H1 (cell line): ENCODE results near the gene MBD3L4. TPM values are rescaled to one million over a fixed set of nuclear protein-coding genes. Genes with fewer than 3 reads are reported as not detected.

Experiments
- CTCF ChIA-PET: fragments of 300-600 bp; sonication (Branson Sonifier 250); formaldehyde crosslinking; loops from one replicate; lab custom pipeline; 2021; ENCODE audit not compliant: partially characterized antibody; lab: Charles Lee
- POLR2A ChIA-PET: fragments of 300-600 bp; sonication (Branson Sonifier 250); formaldehyde crosslinking; loops from one replicate; lab custom pipeline; 2021; ENCODE audit warnings: inconsistent platforms; ENCODE audit not compliant: partially characterized antibody; lab: Charles Lee
- DNase-seq, 2 experiments: peaks; one replicate each; pipeline versions ENCODE4 v3.0.0 to v3.0.0-alpha.2; 2010 to 2022; ENCODE audit warnings: low spot score in 2 of 2, low read depth in 1 of 2, mixed read lengths in 1 of 2
- FAIRE-seq: peaks from 2 replicates; lab custom pipeline; 2011; peaks lifted over from hg19 to GRCh38; lab: Jason Lieb, UNC
- H2AFZ ChIP-seq: 2 replicates; pipeline ENCODE4 v1.8.1; 2012; ENCODE audit warnings: low read length, inconsistent platforms
- H2AK5ac ChIP-seq: 2 replicates; pipeline ENCODE4 v1.6.1; 2013; ENCODE audit warnings: low read depth, low read length
- H2BK120ac ChIP-seq: replicated peaks from 2 replicates; pipeline ENCODE3; 2013; ENCODE audit warnings: low read depth, low read length, inconsistent platforms
- H2BK12ac ChIP-seq: 2 replicates; pipeline ENCODE4 v1.6.1; 2013; ENCODE audit warnings: low read depth, low read length
- H2BK15ac ChIP-seq: 2 replicates; pipeline ENCODE4 v1.6.1; 2013; ENCODE audit warnings: low read length
- H2BK20ac ChIP-seq: 2 replicates; pipeline ENCODE4 v1.6.1; 2013; ENCODE audit warnings: low read length
- H2BK5ac ChIP-seq: 2 replicates; pipeline ENCODE4 v1.6.1; 2013; ENCODE audit warnings: low read depth, low read length
- H3K14ac ChIP-seq: 2 replicates; pipeline ENCODE4 v1.6.1; 2013; ENCODE audit warnings: inconsistent platforms; ENCODE audit not compliant: insufficient read length
- H3K18ac ChIP-seq: 2 replicates; pipeline ENCODE4 v1.6.1; 2013; ENCODE audit warnings: low read length; ENCODE audit errors: extremely low read depth
- H3K23ac ChIP-seq: 2 replicates; pipeline ENCODE4 v1.6.1; 2013; ENCODE audit warnings: inconsistent platforms; ENCODE audit not compliant: insufficient read length
- H3K23me2 ChIP-seq: 2 replicates; pipeline ENCODE4 v1.6.1; 2013; ENCODE audit warnings: low read depth, low read length
- H3K27ac ChIP-seq: 2 replicates; pipeline ENCODE4 v1.6.1; 2011; ENCODE audit warnings: low read depth, low read length, inconsistent platforms
- H3K27me3 ChIP-seq, 4 experiments: replicated peaks in 1 of 4; 1 replicate in 1 of 4; 2 replicates in 3 of 4; pipeline versions ENCODE4 v1.6.1 to v1.8.1; 2011 to 2013; ENCODE audit warnings: low read length in 3 of 4, mild to moderate bottlenecking in 3 of 4, inconsistent platforms in 2 of 4, mixed read lengths in 2 of 4, moderate library complexity in 1 of 4; ENCODE audit not compliant: control insufficient read depth in 3 of 4, insufficient read depth in 3 of 4; ENCODE audit errors: extremely low read depth in 1 of 4
- H3K36me3 ChIP-seq, 4 experiments: 2 replicates each; pipeline versions ENCODE4 v1.6.1 to v1.8.1; 2011 to 2013; ENCODE audit warnings: mild to moderate bottlenecking in 4 of 4, low read length in 3 of 4, moderate library complexity in 2 of 4, control low read depth in 1 of 4, inconsistent platforms in 1 of 4; ENCODE audit not compliant: insufficient read depth in 4 of 4, control insufficient read depth in 2 of 4
- H3K4ac ChIP-seq: replicated peaks from 2 replicates; pipeline ENCODE3; 2013; ENCODE audit warnings: low read length, low read depth, mixed read lengths, inconsistent platforms; ENCODE audit not compliant: insufficient read length
- H3K4me1 ChIP-seq, 4 experiments: replicated peaks in 1 of 4; 1 replicate in 1 of 4; 2 replicates in 3 of 4; pipeline versions ENCODE4 v1.6.1 to v1.8.1; 2011 to 2013; ENCODE audit warnings: low read length in 3 of 4, inconsistent platforms in 2 of 4, mixed read lengths in 1 of 4; ENCODE audit not compliant: insufficient read depth in 4 of 4, control insufficient read depth in 3 of 4
- H3K4me2 ChIP-seq, 2 experiments: 2 replicates each; pipeline versions ENCODE4 v1.6.1 to v1.8.1; 2011 to 2013; ENCODE audit warnings: low read depth in 2 of 2, low read length in 2 of 2, control low read depth in 1 of 2, inconsistent platforms in 1 of 2, mild to moderate bottlenecking in 1 of 2; ENCODE audit not compliant: insufficient read depth in 1 of 2
- H3K4me3 ChIP-seq, 4 experiments: fragments of 200-600, 300-600 bp in 1 of 4; sonication (generic), shearing (Covaris generic), sonication (Bioruptor Twin) in 1 of 4; 2 replicates each; pipeline versions ENCODE4 v1.5.1 to v1.8.1; 2011 to 2016; ENCODE audit warnings: low read length in 4 of 4, low read depth in 3 of 4, control low read depth in 2 of 4, inconsistent platforms in 2 of 4, mild to moderate bottlenecking in 2 of 4, mixed read lengths in 1 of 4, moderate library complexity in 1 of 4; ENCODE audit not compliant: insufficient read depth in 2 of 4; ENCODE audit errors: extremely low read depth in 1 of 4
- H3K56ac ChIP-seq: replicated peaks from 2 replicates; pipeline ENCODE3; 2013; ENCODE audit warnings: low read depth, mild to moderate bottlenecking, mixed read lengths, low read length, inconsistent platforms; ENCODE audit not compliant: insufficient read length
- H3K79me1 ChIP-seq: 2 replicates; pipeline ENCODE4 v1.6.1; 2013; ENCODE audit warnings: low read depth, low read length, control low read depth
- H3K79me2 ChIP-seq, 2 experiments: 2 replicates each; pipeline versions ENCODE4 v1.6.1 to v1.8.1; 2012 to 2013; ENCODE audit warnings: low read length in 2 of 2, mild to moderate bottlenecking in 2 of 2, inconsistent platforms in 1 of 2; ENCODE audit not compliant: insufficient read depth in 2 of 2, control insufficient read depth in 1 of 2
- H3K9ac ChIP-seq, 4 experiments: replicated peaks in 1 of 4; 1 replicate in 1 of 4; 2 replicates in 3 of 4; pipeline versions ENCODE4 v1.6.1 to v1.8.1; 2011 to 2013; ENCODE audit warnings: low read depth in 3 of 4, low read length in 3 of 4, control low read depth in 2 of 4, mild to moderate bottlenecking in 2 of 4, moderate library complexity in 2 of 4, inconsistent platforms in 1 of 4; ENCODE audit errors: extremely low read depth in 1 of 4
- H3K9me3 ChIP-seq, 2 experiments: 2 replicates each; pipeline versions ENCODE4 v1.6.1 to v1.8.1; 2012 to 2013; ENCODE audit warnings: mild to moderate bottlenecking in 2 of 2, moderate library complexity in 2 of 2, control low read depth in 1 of 2, inconsistent platforms in 1 of 2, low read depth in 1 of 2, low read length in 1 of 2, mixed read lengths in 1 of 2; ENCODE audit not compliant: insufficient read depth in 2 of 2
- H4K20me1 ChIP-seq, 2 experiments: replicated peaks in 1 of 2; 2 replicates each; pipeline versions ENCODE3 to v1.8.1; 2011 to 2013; ENCODE audit warnings: inconsistent platforms in 2 of 2, low read length in 2 of 2, mild to moderate bottlenecking in 1 of 2; ENCODE audit not compliant: insufficient read depth in 2 of 2, control insufficient read depth in 1 of 2
- H4K5ac ChIP-seq: 2 replicates; pipeline ENCODE4 v1.6.1; 2013; ENCODE audit warnings: low read length, low read depth, mixed read lengths, inconsistent platforms; ENCODE audit not compliant: insufficient read length
- H4K8ac ChIP-seq: 2 replicates; pipeline ENCODE4 v1.8.0; 2013; ENCODE audit warnings: mild to moderate bottlenecking, moderate library complexity, low read length, inconsistent platforms; ENCODE audit not compliant: insufficient read depth; ENCODE audit errors: extremely low read depth
- H4K91ac ChIP-seq: replicated peaks from 2 replicates; pipeline ENCODE3; 2013; ENCODE audit warnings: low read length, mixed read lengths, inconsistent platforms; ENCODE audit not compliant: insufficient read length
- CEBPB ChIP-seq: IDR thresholded peaks from 2 replicates; pipeline ENCODE4 v1.6.1; 2012; ENCODE audit warnings: low read depth, low read length
- FOSL1 ChIP-seq: IDR thresholded peaks from 2 replicates; pipeline ENCODE4 v1.6.1; 2011; ENCODE audit warnings: mild to moderate bottlenecking, low read depth, low read length, moderate library complexity; ENCODE audit not compliant: insufficient read depth
- GTF2F1 ChIP-seq: IDR thresholded peaks from 2 replicates; pipeline ENCODE4 v1.6.1; 2012; ENCODE audit warnings: low read depth, low read length, improper control_type of control experiment, borderline replicate concordance
- JUND ChIP-seq: IDR thresholded peaks from 2 replicates; pipeline ENCODE4 v1.6.1; 2011; ENCODE audit warnings: mild to moderate bottlenecking, improper control_type of control experiment, low read length
- MAFK ChIP-seq: IDR thresholded peaks from 2 replicates; pipeline ENCODE4 v1.6.1; 2012; ENCODE audit warnings: low read depth, mild to moderate bottlenecking, improper control_type of control experiment, low read length
- PHF8 ChIP-seq: fragments of 200-600 bp; sonication (generic); conservative IDR thresholded peaks from 2 replicates; pipeline ENCODE4 v1.7.1; 2012; ENCODE audit warnings: low read depth, mild to moderate bottlenecking, inconsistent platforms, low read length, moderate library complexity
- POU5F1 ChIP-seq: IDR thresholded peaks from 2 replicates; pipeline ENCODE4 v1.6.1; 2011; ENCODE audit warnings: low read depth, mild to moderate bottlenecking, low read length, moderate library complexity
- RNF2 ChIP-seq: fragments of 200-900, 300-1000 bp; sonication (generic); IDR thresholded peaks from 2 replicates; pipeline ENCODE4 v1.7.1; 2016; ENCODE audit warnings: borderline replicate concordance, low read depth, mild to moderate bottlenecking, antibody characterized with exemption, low read length; ENCODE audit not compliant: poor library complexity, severe bottlenecking; ENCODE audit errors: missing control alignments
- SP2 ChIP-seq: IDR thresholded peaks from 2 replicates; pipeline ENCODE4 v1.6.1; 2012; ENCODE audit warnings: mild to moderate bottlenecking, low read length, inconsistent platforms
- SUZ12 ChIP-seq: fragments of 200-600 bp; sonication (generic); IDR thresholded peaks from 2 replicates; pipeline ENCODE4 v1.6.1; 2012; ENCODE audit warnings: mild to moderate bottlenecking, inconsistent platforms, low read length, moderate library complexity, mixed read lengths
- TAF1 ChIP-seq: IDR thresholded peaks from 2 replicates; pipeline ENCODE4 v1.6.1; 2011; ENCODE audit warnings: mild to moderate bottlenecking, low read depth, low read length
- YY1 ChIP-seq: IDR thresholded peaks from 2 replicates; pipeline ENCODE4 v1.6.1; 2011; ENCODE audit warnings: low read depth, mild to moderate bottlenecking, low read length
- WGBS, 2 experiments: shearing (Covaris generic) in 1 of 2; methylation state at CpG; one replicate each; pipeline versions ENCODE4 v1.1.6 to v1.1.7; 2013 to 2015; ENCODE audit warnings: low lambda C conversion rate in 2 of 2, mixed read lengths in 2 of 2, inconsistent platforms in 1 of 2, low coverage in 1 of 2, missing lambda C conversion rate in 1 of 2; ENCODE audit not compliant: insufficient replicate concordance in 2 of 2, insufficient coverage in 1 of 2, insufficient read length in 1 of 2; ENCODE audit errors: extremely low coverage in 1 of 2, missing lambda C conversion rate in 1 of 2; 5-methylcytosine and 5-hydroxymethylcytosine counted together
- polyA plus RNA-seq, 7 experiments: library from polyadenylated mRNA; depleted of rRNA in 3 of 7; stranded (reverse) in 5 of 7; unstranded in 2 of 7; fragments of >200 nt in 5 of 7; fragments of 200-250 nt in 2 of 7; gene quantifications; 1 replicate in 5 of 7; 2 replicates in 1 of 7; 4 replicates in 1 of 7; pipeline versions ENCODE4 v1.2.1 to v1.2.3, GENCODE V29; 2011 to 2013; ENCODE audit warnings: missing spikeins in 2 of 7, mixed read lengths in 2 of 7
- total RNA-seq: library from RNA; stranded (reverse); fragmentation: NEBNext Ultra II Directional; extraction: Animal tissue kit (Norgen Biotek cat#: 25700); gene quantifications from 2 replicates; pipeline ENCODE4 v1.2.1, GENCODE V29; 2021
- TF ChIP-seq, protein P1 (sequence below): IDR thresholded peaks from 2 replicates; pipeline ENCODE4 v1.6.1; 2012; ENCODE audit warnings: inconsistent platforms

The MBD3L4 gene
- total and polyA plus RNA-seq, 2 of the 8 experiments (the other 6 are each of a cell fraction or from before 2014, with no cell fraction given), result not detected

DNA sequence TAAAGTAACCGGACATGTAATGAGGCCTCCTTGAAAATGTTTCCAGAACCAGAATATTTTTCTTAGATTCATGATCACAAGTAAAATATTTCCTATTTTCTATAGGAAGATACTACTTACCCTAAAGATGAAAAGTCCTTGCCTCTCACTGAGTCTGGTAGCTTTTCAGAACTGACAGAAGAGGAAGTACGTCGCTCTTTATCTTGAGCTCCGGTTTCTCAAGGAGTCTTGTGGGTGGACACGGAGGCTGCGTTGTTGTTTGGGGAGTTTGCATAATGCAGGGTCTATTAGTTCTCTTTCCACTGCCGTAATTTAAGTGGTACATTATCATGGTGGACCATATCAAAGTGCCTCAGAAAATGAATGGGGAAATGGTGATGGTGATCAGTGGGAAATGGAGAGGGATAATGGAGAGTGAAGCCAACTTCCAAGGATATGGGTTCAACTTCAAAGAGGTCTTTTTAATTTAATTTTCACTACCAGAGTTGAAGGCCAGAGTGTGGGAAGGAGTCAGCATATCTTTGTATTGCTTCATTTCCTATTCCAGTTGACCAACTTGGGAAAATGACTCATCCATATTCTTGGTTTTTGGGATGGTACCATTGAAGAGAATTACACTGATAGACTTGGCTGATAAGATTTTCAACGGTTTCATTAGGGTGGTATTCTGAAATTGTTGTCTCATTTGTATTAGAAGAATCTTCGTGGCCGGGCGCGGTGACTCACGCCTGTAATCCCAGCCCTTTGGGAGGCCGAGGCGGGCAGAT is 42.1 kb downstream of the MBD3L4 start:
- no peak overlapping the region for H3K4me2 ChIP-seq
- no peak for TF ChIP-seq YY1
- TF ChIP-seq, protein P1, sequence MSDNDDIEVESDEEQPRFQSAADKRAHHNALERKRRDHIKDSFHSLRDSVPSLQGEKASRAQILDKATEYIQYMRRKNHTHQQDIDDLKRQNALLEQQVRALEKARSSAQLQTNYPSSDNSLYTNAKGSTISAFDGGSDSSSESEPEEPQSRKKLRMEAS, result no peak
- no peak for TF ChIP-seq POU5F1
- TF ChIP-seq SP2, result no peak
- TF ChIP-seq CEBPB, result no peak
- TF ChIP-seq SUZ12, result no peak
- TF ChIP-seq PHF8, result no peak
- no peak for TF ChIP-seq FOSL1
- TF ChIP-seq TAF1, result no peak
- no peak for TF ChIP-seq RNF2
- TF ChIP-seq JUND, result no peak
- no peak for TF ChIP-seq MAFK
- TF ChIP-seq GTF2F1, result no peak
- H2BK12ac ChIP-seq, result no peak overlapping the region
- no peak overlapping the region for H3K14ac ChIP-seq
- H3K79me2 ChIP-seq, result no peaks in the 10 kb centered on the region
- peaks cover 8% of the 10 kb centered on the region; the same call in 1 of the 2 replicates for H3K23me2 ChIP-seq
- H3K27ac ChIP-seq, result no peak overlapping the region
- H3K27me3 ChIP-seq, result no peaks in the 10 kb centered on the region
- H4K8ac ChIP-seq, result no peak overlapping the region
- no peak overlapping the region for H2AFZ ChIP-seq
- H4K5ac ChIP-seq, result no peak overlapping the region
- no peak overlapping the region for H2BK15ac ChIP-seq
- no peaks in the 10 kb centered on the region for H3K79me1 ChIP-seq
- no peaks in the 10 kb centered on the region for H3K4me1 ChIP-seq
- H2BK120ac ChIP-seq, result no peak overlapping the region
- H4K20me1 ChIP-seq, result peaks cover 0 to 4% of the 10 kb centered on the region in 2 experiments
- H3K36me3 ChIP-seq, result no peaks in the 10 kb centered on the region; a peak in 2 of 8 replicates
- H3K23ac ChIP-seq, result no peak overlapping the region
- H3K18ac ChIP-seq, result no peak overlapping the region
- FAIRE-seq, result no peak
- CTCF ChIA-PET, result no interaction called here
- no peak overlapping the region for H2BK20ac ChIP-seq
- H3K4me3 ChIP-seq, result no peak overlapping the region
- 87% methylated on average over 15 of the region's 15 CpGs; no CpG with 5 or more reads in 1 of the 2 experiments for WGBS, 2 experiments
- no peak overlapping the region for H3K4ac ChIP-seq
- no peak overlapping the region for H3K56ac ChIP-seq
- no peak overlapping the region for H2AK5ac ChIP-seq
- H3K9me3 ChIP-seq, result peaks cover 58 to 88% of the 10 kb centered on the region in 2 experiments
- POLR2A ChIA-PET, result no interaction called here
- DNase-seq, result no peak
- H2BK5ac ChIP-seq, result no peak overlapping the region
- no peak overlapping the region for H4K91ac ChIP-seq
- H3K9ac ChIP-seq, result no peak overlapping the region
